HEK293T (cell line): ENCODE data around the gene PABPC1L.

Experiments
- CTCF ChIA-PET: fragments of 350-600 bp; formaldehyde crosslinking; extraction: SDS; loops from one replicate; lab custom pipeline; 2021; ENCODE audit warnings: antibody characterized with exemption, inconsistent platforms; lab: Yijun Ruan, JAX
- POLR2A ChIA-PET: fragments of 350-600 bp; formaldehyde crosslinking; extraction: SDS; loops from one replicate; lab custom pipeline; 2020; ENCODE audit warnings: antibody characterized with exemption, inconsistent platforms; lab: Yijun Ruan, JAX
- DNase-seq: peaks from one replicate; pipeline ENCODE4 v3.0.0; 2012; ENCODE audit warnings: mixed read lengths; ENCODE audit errors: extremely low spot score
- ARNT ChIP-seq: fragments of 450-650 bp; IDR thresholded peaks from 2 replicates; pipeline ENCODE4 v1.6.1; 2017; ENCODE audit warnings: mild to moderate bottlenecking
- BHLHE40 ChIP-seq: fragments of 450-650 bp; IDR thresholded peaks from 2 replicates; pipeline ENCODE4 v1.6.1; 2016; ENCODE audit warnings: mild to moderate bottlenecking, moderate library complexity, borderline replicate concordance
- CTBP1 ChIP-seq: fragments of 450-650 bp; IDR thresholded peaks from 2 replicates; pipeline ENCODE4 v1.6.1; 2016; ENCODE audit warnings: borderline replicate concordance
- ELF4 ChIP-seq: fragments of 450-650 bp; IDR thresholded peaks from 2 replicates; pipeline ENCODE4 v1.6.1; 2017; ENCODE audit warnings: antibody characterized with exemption
- FOXA1 ChIP-seq: fragments of 450-650 bp; IDR thresholded peaks from 2 replicates; pipeline ENCODE4 v1.6.1; 2016; ENCODE audit warnings: mild to moderate bottlenecking
- FOXK2 ChIP-seq: fragments of 450-650 bp; IDR thresholded peaks from 2 replicates; pipeline ENCODE4 v1.6.1; 2016; ENCODE audit warnings: mild to moderate bottlenecking
- FOXM1 ChIP-seq: fragments of 450-650 bp; IDR thresholded peaks from 2 replicates; pipeline ENCODE4 v1.6.1; 2017; ENCODE audit warnings: mild to moderate bottlenecking, borderline replicate concordance
- HDGF ChIP-seq: fragments of 450-650 bp; IDR thresholded peaks from 2 replicates; pipeline ENCODE4 v1.6.1; 2017; ENCODE audit warnings: antibody characterized with exemption, borderline replicate concordance
- L3MBTL2 ChIP-seq: fragments of 450-650 bp; conservative IDR thresholded peaks from 2 replicates; pipeline ENCODE4 v1.6.1; 2016; ENCODE audit warnings: mild to moderate bottlenecking
- LEF1 ChIP-seq: fragments of 450-650 bp; IDR thresholded peaks from 2 replicates; pipeline ENCODE4 v1.6.1; 2017; ENCODE audit warnings: mild to moderate bottlenecking, borderline replicate concordance
- NFRKB ChIP-seq: fragments of 450-650 bp; IDR thresholded peaks from 2 replicates; pipeline ENCODE4 v1.6.1; 2016; ENCODE audit warnings: mild to moderate bottlenecking, moderate library complexity
- SP1 ChIP-seq: fragments of 450-650 bp; IDR thresholded peaks from 2 replicates; pipeline ENCODE4 v1.6.1; 2017
- SUZ12 ChIP-seq: fragments of 450-650 bp; IDR thresholded peaks from 2 replicates; pipeline ENCODE4 v1.6.1; 2016; ENCODE audit warnings: mild to moderate bottlenecking
- TARDBP ChIP-seq: fragments of 450-650 bp; IDR thresholded peaks from 2 replicates; pipeline ENCODE4 v1.6.1; 2016
- ZNF384 ChIP-seq: fragments of 450-650 bp; IDR thresholded peaks from 2 replicates; pipeline ENCODE4 v1.6.1; 2016
- TF ChIP-seq, protein P1 (sequence below): fragments of 450-650 bp; IDR thresholded peaks from 2 replicates; pipeline ENCODE4 v1.6.1; 2016

The PABPC1L gene

DNA sequence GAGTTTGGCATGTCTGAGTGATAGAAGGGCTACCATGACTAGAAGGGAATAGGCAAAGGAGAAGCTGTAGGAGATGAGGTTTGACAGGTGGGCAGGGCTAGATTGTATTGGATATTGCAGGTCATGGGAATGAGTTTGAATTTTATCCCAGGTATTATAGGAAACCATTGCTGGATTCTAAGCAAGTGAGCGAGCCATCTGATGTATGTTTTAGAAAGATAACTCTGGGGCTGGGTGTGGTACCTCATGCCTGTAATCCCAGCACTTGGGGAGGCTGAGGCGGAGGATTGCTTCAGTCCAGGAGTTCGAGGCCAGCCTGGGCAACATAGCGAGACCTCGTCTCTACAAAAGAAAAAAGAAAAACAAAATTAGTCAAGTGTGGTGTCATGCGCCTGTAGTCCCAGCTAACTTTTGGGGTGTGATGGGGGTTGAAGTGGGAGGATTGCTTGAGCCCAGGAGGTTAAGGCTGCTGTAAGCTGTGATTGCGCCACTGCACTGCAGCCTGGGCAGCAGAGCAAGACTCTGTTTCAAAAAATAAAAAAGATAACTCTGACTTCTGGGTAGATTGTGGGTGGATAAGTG, 73.3 kb downstream of the PABPC1L start:
- TF ChIP-seq ELF4: no peak
- POLR2A ChIA-PET: no interaction called here
- CTCF ChIA-PET: no interaction called here
- DNase-seq: no peak

DNA sequence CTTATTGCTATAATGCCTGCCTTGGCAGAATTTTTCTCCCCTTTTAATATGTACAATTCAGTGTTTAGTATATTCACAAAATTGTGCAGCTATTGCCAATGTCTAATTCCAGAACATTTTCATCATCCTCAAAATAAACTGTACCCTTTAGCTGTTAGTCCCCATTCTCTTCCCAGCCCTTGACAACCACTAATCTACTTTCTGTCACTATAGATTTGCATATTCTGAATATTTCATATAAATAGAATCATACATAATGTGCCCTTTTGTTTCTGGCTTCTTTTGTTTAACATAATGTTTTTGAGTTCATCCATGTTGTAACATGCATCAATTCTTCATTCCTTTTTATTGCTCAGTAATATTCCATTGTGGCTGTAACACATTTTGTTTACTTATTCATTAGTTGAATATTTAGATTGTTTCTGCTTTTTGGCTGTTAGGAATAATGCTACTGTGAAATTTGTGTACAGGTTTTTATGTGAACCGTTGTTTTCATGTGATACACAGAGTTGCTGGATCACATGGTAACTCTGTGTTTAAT, 78.8 kb downstream of the PABPC1L start:
- DNase-seq: no peak
- CTCF ChIA-PET: no interaction called here
- TF ChIP-seq FOXA1: no peak
- no peak for TF ChIP-seq FOXM1
- TF ChIP-seq TARDBP: no peak
- TF ChIP-seq ZNF384: no peak
- TF ChIP-seq ELF4: no peak
- no peak for TF ChIP-seq ARNT
- TF ChIP-seq SP1: no peak
- TF ChIP-seq CTBP1: no peak
- no peak for TF ChIP-seq LEF1
- no peak for TF ChIP-seq HDGF
- no peak for TF ChIP-seq SUZ12
- TF ChIP-seq NFRKB: no peak
- no peak for TF ChIP-seq FOXK2
- TF ChIP-seq BHLHE40: no peak
- TF ChIP-seq, protein P1, sequence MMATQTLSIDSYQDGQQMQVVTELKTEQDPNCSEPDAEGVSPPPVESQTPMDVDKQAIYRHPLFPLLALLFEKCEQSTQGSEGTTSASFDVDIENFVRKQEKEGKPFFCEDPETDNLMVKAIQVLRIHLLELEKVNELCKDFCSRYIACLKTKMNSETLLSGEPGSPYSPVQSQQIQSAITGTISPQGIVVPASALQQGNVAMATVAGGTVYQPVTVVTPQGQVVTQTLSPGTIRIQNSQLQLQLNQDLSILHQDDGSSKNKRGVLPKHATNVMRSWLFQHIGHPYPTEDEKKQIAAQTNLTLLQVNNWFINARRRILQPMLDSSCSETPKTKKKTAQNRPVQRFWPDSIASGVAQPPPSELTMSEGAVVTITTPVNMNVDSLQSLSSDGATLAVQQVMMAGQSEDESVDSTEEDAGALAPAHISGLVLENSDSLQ: no peak
- TF ChIP-seq L3MBTL2: no peak
- POLR2A ChIA-PET: no interaction called here
